ENCODE data around the gene CYREN.
"Not testable (repeated sequence)": the region's sequence is repeated elsewhere in the genome, so short reads cannot be mapped to it uniquely, and the experiment has no call there.

CYREN gene

GRCh38 chr7:135158141-135158655 is 12.3 kb downstream of the CYREN start:
- DNase-seq, result no peak

DNA sequence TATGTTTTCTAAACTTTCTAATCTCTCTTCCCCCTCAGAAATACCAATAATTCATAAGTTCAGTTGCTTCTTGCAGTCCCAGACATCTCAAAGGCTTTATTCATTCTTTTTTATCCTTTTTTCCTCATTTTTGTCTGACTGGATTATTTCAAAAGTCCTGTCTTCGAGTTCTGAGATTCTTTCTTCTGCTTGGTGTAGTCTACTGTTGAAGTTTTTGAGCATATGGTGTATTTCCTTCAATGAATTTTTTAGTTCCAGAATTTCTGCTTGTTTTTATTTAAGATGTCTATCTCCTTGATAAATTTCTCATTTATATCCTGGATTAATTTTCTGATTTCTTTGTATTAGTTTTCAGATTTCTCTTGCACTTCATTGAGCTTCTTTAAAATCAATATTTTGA is 14.2 kb downstream of the CYREN start:
- no peak for DNase-seq

DNA sequence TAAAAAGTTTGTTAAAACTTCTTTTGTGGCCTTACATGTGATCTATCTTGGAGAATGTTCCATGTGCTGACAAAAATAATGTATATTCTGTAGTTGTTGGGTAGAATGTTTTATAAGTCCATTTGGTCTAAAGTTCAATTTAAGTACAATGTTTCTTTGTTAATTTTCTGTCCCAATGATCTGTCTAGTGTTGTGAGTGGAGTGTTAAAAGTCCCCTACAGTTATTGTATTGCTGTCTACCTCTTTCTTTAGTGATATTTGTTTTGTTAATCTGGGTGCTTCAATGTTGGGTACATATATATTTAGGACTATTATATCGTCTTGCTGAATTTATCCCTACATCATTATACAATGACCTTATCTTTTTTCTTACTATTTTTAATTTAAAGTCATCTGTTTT is 15.8 kb downstream of the CYREN start:
- DNase-seq, result no peak

DNA sequence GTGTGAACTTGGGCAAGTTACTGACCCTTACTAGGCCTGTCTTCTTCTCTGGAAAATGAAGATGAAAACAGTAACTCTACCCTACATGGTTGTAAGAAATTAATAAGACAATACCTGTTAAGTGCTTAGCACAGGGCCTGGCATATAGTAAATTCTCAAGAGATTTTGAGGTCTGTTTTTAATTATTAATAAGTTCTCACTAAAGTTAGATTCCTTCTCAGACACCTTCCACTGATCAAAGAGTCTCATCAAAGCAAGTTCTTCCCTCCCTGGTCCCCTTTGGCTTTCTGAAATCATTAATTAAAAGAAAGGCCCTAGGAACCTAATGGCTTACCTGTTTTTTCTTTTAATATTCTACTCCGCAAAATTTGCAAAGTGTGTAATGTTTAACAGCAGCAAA is 18.1 kb downstream of the CYREN start:
- no peak for DNase-seq

DNA sequence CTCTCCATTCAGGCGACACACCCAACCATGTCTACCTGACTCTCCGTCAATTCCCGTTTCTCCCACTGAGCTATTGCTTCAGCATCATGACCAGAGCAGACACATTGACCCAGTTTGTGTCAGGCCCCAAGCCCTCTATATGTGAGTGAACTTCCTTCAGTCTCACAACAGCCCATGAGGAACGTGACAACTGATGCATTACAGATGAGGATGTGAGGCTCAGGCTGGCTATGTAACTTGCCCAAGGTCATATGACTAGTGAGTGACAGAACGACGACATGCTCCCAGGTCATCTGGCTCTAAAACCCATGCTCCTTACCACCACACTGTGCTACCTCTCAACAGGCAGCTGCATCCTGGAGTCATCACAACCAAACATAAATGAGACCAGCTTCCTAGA is 19.0 kb downstream of the CYREN start:
- no peak for DNase-seq

DNA sequence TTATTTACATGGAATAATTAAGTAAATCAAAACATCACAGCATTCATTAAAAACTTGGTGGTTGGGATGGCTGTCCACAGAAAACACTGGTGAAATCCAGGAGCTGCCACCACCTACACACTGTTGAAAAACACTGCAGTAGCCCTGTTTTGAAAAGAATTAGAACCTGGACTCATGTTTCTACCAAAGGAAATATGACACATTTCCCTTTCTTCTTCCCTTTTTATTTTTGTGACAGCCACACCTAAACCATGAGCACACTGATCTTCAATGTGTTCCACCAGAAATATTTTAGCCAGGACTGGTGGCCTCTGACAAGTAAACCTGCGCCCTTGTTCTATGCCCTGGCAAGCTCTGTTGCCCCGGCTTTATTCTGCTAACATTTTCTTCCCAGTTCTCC is 19.4 kb downstream of the CYREN start:
- DNase-seq, result no peak

GRCh38 chr7:135150072-135150782 is 20.3 kb downstream of the CYREN start:
- no peak for DNase-seq

DNA sequence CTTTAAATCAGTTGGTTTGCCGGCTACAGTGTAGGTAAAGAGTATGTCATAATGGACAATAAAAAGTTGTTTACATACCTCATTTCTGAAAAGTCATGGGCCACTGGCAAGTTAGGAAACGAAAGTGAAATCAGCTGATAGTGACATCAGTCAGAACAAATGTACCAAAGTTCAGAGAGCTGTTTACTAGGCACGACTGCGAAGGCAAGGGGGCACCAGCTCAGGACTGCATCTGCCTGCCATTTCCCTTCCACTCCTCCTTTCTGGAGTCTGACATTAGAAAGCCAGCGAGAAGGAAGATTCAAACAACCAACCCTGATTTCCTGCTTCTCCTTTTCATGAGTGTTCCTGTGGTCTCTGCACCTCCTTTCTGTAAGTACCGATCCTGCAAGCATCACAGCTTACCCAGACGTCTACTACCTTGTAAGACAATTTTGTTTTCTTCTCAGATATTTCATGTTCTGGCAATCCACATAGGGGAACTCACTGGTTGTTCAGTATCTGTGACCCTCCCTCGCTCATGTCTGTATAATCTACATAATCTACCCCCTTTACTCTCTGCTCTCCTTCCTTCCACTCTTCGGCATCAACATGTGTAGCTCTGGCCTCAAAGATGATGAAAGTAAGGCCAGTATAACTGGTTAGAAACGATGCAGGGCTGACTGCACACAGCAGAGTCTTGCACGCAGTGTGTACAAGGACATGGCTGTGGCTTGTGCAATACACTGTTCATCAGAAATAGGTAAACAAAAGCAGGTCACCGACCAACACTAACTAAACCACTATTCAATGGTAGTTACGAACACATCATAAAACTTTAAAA is 22.4 kb downstream of the CYREN start, which contains the start of gene TMEM140:
Gene TMEM140 (plus strand): TSS at position 174 of the 823 bp plus-strand sequence. CDS start 16,370 bp downstream, outside the sequence.
- peak; percentile 50 for DNase-seq

GRCh38 chr7:135147341-135147898 is 23.1 kb downstream of the CYREN start:
- no peak for DNase-seq

GRCh38 chr7:135143885-135144668 is 26.4 kb downstream of the CYREN start:
- no peak for DNase-seq

- no peak for DNase-seq
Observed at GRCh38 chr7:135129579-135129978, 40.9 kb downstream of the CYREN start.

GRCh38 chr7:135128931-135129330 is 41.6 kb downstream of the CYREN start:
- no peak for DNase-seq

- DNase-seq, result not testable (repeated sequence)
Observed at GRCh38 chr7:135124631-135125030, 45.9 kb downstream of the CYREN start.

GRCh38 chr7:135121868-135122267 is 48.6 kb downstream of the CYREN start:
- DNase-seq, result no peak

DNA sequence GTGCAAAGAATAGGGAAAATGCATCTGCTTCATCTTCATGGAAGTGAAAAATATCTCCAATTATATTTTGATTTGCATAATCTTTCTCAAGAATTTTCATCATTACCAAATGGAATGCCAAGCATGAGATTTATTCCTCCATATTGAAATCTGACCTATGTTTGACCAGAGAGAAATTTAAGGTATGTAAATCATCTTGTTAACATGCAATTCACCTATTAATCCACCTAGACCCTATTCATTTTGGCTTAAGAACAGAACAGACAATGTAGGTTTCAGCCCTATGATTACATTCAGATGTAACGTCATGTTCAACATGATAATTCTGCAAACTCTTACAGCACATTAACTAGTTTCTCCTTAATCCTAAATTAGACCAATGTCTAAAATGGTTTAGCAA is 53.4 kb downstream of the CYREN start:
- no peak for DNase-seq

Data from activated CD8-positive, alpha-beta memory T cell treated with anti-CD3 and anti-CD28 coated beads, Interleukin-2, amount 50 U/mL, for 4 hours (primary cell).